ENCODE measurements around the gene PLEKHA5.

DNA sequence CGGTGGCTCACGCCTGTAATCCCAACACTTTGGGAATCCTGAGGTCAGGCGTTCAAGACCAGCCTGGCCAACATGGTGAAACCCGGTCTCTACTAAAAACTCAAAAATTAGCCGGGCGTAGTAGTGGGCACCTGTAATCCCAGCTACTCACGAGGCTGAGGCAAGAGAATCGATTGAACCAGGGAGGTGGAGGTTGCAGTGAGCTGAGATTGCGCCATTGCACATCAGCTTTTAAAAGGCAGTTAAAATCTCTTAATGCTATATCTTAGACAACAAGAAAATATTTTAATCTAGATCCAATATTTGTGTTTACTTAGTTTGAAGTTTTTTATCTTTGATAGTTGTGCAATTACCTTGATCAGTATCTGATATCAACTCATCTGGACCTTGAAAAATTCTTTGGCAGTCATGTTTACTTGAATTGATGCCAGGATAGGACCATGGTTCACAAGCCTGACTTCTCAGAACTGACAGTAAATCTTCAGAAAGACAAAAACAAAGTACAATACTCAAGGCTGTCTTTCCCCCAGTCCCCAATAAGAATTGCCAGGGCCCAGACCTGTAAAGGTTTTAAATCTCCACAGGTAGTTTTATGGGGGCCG is 174.7 kb downstream of the PLEKHA5 start:
- TF ChIP-seq, protein P1, sequence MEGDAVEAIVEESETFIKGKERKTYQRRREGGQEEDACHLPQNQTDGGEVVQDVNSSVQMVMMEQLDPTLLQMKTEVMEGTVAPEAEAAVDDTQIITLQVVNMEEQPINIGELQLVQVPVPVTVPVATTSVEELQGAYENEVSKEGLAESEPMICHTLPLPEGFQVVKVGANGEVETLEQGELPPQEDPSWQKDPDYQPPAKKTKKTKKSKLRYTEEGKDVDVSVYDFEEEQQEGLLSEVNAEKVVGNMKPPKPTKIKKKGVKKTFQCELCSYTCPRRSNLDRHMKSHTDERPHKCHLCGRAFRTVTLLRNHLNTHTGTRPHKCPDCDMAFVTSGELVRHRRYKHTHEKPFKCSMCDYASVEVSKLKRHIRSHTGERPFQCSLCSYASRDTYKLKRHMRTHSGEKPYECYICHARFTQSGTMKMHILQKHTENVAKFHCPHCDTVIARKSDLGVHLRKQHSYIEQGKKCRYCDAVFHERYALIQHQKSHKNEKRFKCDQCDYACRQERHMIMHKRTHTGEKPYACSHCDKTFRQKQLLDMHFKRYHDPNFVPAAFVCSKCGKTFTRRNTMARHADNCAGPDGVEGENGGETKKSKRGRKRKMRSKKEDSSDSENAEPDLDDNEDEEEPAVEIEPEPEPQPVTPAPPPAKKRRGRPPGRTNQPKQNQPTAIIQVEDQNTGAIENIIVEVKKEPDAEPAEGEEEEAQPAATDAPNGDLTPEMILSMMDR (conservative IDR thresholded peaks at IDR 0.05; ENCODE audit: low read depth, low read length), result no peak
- TF ChIP-seq EZH2 (IDR thresholded peaks at IDR 0.05; ENCODE audit: borderline replicate concordance, low read depth, low read length, poor library complexity, severe bottlenecking), result no peak

Measured in A673 (cell line).